Measurements from ENCODE around the gene CCDC63. TPM values are rescaled to one million over a fixed set of nuclear protein-coding genes. Genes with fewer than 3 reads are reported as not detected.

CCDC63 gene
- total RNA-seq, 1 experiment from 2014 or later = not detected

Other genes starting within 250 kb of the CCDC63 start
- 50.1 and 62.3 TPM in 2 replicates for gene TCTN1, start 232.9 kb upstream of the CCDC63 start, total RNA-seq (2014; rRNA removed; shearing (Covaris generic))
- 1.6 TPM in 1 of 2 replicates, not detected in the other for gene HVCN1, start 157.9 kb upstream of the CCDC63 start, total RNA-seq (2014; rRNA removed; shearing (Covaris generic))
- gene PPP1CC, start 104.1 kb upstream of the CCDC63 start, total RNA-seq (2014; rRNA removed; shearing (Covaris generic)) = 121 and 144 TPM in 2 replicates
- gene MYL2, start 73.6 kb downstream of the CCDC63 start, total RNA-seq (2014; rRNA removed; shearing (Covaris generic)) = not detected in 2 replicates
- 0.15 TPM in 1 of 2 replicates, not detected in the other for gene CUX2, start 187.2 kb downstream of the CCDC63 start, total RNA-seq (2014; rRNA removed; shearing (Covaris generic))

All from H4 (cell line).